COLO829 (cell line): ENCODE data around the gene LCE3D.
"Not testable (repeated sequence)": the region's sequence is repeated elsewhere in the genome, so short reads cannot be mapped to it uniquely, and the experiment has no call there.

Experiments used
- DNase-seq: peaks from one replicate; pipeline ENCODE4 v3.0.0; 2012; ENCODE audit warnings: low spot score

The LCE3D gene, protein sequence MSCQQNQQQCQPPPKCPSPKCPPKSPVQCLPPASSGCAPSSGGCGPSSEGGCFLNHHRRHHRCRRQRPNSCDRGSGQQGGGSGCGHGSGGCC

DNA sequence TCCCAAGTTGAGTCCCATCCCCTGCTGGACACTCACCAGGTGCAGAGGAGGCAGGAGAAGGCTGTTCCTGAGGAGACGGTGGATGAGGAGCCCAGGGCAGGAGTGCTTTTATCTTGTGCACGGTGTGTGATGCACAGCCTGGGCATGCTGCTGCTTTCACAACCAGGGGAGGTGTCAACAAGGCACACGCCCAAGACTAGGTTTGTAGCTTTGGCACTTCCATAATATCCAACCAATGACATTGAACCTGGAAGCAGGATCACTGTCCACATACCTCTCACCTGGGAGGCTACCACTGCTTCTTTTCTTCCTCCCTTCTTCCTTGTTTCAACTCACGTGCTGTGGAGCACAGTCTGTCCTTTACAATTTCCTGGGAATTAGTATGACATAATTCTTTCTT lies at the start of gene LCE3D:
TSS of gene LCE3D (minus strand) at position 84 of the 400 bp plus-strand sequence. CDS start 580 bp downstream, outside the sequence.
- DNase-seq, result no peak

- no peak for DNase-seq
Measured at GRCh38 chr1:152626744-152627143, 46.4 kb upstream of the LCE3D start.

DNA sequence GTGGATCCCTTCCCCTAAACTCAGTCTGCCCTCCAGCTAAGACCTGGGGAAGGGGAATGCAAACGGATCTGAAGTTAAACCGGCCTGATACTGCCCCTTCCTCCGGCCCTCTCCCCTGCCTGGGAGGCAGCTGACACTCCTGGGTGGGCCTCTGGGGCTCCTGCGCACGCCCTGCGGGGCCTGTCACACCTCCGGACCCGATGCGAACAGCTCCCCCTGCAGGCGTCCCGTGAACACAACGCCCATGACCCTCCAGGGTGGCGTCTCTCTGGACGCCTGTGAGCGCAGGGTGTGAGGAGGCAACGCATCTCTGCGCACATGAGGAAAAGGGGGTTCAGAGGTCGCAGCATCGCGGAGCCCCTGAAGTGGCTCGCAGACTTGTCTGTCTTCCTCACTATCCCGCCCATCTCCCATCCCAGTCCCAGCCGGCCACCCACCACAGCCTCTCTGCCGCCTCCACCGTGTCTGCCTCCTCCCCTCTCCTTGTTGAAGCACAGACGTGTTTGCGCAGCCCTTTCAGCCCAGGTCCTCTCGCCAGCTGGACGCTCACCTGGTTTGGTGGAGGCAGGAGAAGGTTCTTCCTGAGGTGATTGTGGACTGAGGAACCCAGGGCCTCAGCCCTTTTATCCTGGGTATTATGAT lies 43.0 kb upstream of the LCE3D start:
- no peak for DNase-seq

DNA sequence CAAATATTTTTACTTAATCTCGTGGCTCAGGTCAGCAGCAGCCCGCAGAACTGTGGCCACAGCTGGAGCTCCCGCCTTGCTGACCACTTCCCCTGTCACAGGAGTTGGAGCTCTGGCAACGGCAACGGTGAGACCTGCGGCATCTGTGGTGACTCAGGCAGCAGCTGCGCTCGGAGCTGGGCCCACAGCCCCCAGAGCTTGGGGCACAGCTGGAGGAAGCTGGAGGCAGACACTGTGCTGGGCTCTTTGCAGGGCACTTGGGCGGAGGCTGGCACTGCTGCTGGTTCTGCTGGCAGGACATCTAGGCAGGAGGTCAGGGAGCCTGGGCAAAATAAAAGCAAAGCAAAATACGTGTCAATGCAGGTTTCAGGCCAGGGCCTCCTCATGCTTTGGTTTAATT lies 42.5 kb upstream of the LCE3D start, which contains the start of gene LCE3A:
TSS of gene LCE3A (minus strand) at position 301 of the 400 bp plus-strand sequence. CDS start at position 301, 0 bp downstream.
- DNase-seq, result no peak

GRCh38 chr1:152621993-152622392 lies 41.7 kb upstream of the LCE3D start:
- no peak for DNase-seq

DNA sequence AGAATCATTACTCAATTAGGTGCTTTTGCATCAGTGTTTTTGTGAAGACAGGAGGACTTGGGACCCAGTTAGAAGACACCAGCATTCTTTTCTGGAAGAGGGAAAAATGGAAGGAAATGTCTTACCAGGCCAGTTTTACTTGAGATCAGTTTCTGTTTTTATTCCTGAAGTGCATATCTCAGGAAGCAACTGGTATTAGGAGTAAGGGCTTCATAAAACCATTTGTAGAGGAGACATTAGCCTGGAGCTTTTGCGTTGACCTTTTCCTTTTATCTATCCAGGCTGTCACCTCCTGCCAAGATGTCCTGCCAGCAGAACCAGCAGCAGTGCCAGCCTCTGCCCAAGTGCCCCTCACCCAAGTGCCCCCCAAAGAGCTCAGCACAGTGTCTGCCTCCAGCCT lies 33.2 kb upstream of the LCE3D start, which contains the start of gene LCE3B:
TSS of gene LCE3B (plus strand) at position 301 of the 400 bp plus-strand sequence. CDS start at position 301, 0 bp downstream.
- no peak for DNase-seq

- no peak for DNase-seq
Measured at GRCh38 chr1:152599934-152600333, 19.6 kb upstream of the LCE3D start, which contains the start of gene LCE3C. TSS of gene LCE3C (plus strand) at chr1:152600234. CDS start at chr1:152600732, 498 bp downstream.

- DNase-seq, result no peak
Measured at GRCh38 chr1:152596986-152597385, 16.7 kb upstream of the LCE3D start.

GRCh38 chr1:152585586-152585985 lies 5.3 kb upstream of the LCE3D start:
- DNase-seq, result no peak

GRCh38 chr1:152582647-152583046 lies 2.3 kb upstream of the LCE3D start:
- no peak for DNase-seq

DNA sequence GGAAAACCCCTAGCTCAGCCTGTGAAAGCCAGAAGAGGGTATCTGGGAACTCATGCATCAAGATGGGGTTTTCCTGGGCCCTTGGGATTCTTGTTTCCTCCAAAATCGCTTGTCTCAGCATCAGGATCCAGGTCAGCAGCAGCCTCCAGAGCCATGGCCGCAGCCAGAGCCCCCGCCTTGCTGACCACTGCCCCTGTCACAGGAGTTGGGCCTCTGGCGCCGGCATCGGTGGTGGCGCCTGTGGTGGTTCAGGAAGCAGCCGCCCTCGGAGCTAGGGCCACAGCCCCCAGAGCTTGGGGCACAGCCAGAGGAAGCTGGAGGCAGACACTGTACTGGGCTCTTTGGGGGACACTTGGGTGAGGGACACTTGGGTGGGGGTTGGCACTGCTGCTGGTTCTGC lies 790 bp downstream of the LCE3D start:
- DNase-seq, result not testable (repeated sequence)

DNA sequence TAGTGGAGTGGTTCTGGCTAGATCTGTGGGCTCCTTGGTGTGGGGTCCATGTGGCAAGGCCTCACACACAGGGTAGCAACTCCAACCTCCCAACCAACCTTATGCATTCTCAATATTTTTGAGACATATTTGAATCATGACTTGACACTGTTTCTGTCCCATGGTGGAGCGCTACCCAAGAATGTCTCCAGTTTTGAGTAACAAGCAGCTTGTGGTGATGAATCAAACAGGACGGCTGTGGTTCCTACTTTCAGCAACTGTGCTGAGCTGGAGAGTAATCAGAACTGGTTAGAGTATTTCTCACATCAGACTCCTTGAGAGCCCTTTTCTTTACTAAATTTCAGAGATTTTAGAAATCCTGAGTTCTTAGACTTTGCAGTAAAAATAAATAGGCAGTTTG lies 3.1 kb downstream of the LCE3D start:
- no peak for DNase-seq

DNA sequence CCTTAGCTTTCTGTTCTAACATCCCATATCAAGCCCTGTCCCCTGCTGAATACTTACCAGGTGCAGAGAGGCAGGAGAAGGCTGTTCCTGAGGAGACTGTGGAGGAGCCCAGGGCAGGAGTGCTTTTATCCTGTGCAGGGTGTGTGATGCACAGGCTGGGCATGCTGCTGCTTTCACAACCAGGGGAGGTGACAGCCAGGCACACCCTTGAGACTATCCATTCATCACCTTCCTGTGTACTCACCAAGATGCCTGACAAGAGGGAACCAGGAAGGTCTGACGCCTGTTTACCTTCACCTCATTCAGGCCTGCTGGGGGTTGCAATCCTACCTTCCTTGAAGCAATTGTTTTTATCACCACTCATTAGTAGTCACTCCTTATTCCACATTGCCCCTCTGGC lies 13.6 kb downstream of the LCE3D start, which contains the start of gene LCE3E:
TSS of gene LCE3E (minus strand) at position 100 of the 400 bp plus-strand sequence. CDS start 572 bp downstream, outside the sequence.
- no peak for DNase-seq

- DNase-seq, result no peak
Measured at GRCh38 chr1:152565535-152566215, 14.6 kb downstream of the LCE3D start.

DNA sequence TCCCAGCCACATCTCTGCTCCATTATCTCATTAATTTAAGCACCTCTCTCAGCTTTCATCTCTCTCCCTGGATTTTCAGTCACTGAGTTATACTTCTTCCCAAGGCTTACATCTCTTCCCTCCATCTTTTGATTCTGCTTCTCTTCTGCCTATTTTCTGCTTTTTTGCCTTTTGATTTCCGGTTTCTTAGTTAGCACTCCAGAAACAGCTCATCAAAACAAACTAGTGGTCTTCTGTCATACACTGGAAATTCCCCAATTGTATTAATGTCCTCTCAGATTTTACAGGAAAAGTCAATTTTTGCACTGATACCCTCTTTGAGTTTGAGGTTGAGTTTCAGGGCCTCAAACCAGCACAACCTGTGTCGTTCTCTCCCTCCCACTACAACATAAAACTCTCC lies 15.2 kb downstream of the LCE3D start:
- no peak for DNase-seq

GRCh38 chr1:152548358-152548757 lies 32.0 kb downstream of the LCE3D start:
- not testable (repeated sequence) for DNase-seq

- no peak for DNase-seq
Measured at GRCh38 chr1:152546704-152547103, 33.6 kb downstream of the LCE3D start.

- DNase-seq, result no peak
Measured at GRCh38 chr1:152543820-152544219, 36.5 kb downstream of the LCE3D start.

- DNase-seq, result no peak
Measured at GRCh38 chr1:152539901-152540300, 40.4 kb downstream of the LCE3D start.

DNA sequence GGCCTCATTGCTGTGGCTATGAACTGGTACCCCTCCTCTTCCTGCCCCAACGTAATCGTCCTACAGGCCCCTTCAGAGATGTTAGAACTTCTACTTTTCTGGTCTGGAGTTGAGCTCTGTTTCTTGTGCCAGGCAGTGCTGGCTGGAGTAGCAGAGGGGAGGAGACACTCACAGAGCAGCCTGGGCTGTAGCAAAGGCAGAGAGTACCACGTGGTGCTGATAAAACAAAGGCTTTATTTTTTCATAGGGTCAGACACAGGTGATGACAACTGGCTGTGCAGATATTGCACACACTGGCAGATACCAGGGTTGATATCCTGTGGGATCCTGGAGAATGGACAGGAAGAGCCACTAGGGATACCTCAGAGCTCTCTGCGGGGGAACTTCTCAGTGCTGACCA lies 42.8 kb downstream of the LCE3D start:
- no peak for DNase-seq

- no peak for DNase-seq
Measured at GRCh38 chr1:152535774-152536173, 44.5 kb downstream of the LCE3D start.

DNA sequence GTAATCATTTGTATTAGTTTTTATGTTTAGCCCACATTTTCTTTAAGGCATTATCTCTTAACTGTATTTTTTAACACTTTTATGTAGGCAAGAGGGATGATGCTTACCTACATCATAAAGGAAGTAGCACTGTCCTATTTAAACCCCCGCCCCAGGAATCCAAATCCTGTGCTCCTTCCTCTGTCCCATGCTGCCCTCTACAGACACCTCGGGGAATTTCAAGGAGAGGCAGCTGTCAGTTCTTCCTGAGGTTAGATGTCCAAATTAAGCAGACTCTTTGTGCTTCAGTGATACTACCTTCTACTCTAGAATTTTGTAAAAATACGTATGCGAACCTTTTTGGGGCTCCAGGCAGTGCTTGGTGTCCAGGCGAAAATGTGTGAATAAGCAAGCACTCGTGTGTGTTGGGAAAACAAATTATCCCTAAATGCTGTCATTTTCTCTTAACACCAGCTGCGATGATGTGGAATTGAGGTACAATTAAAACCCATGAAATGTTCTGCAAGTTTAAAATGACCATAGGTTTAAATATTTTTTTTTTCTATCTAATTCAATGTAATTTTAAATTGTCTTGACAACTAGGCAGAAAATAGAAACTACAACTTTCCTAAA lies 46.9 kb downstream of the LCE3D start:
- peak; percentile 48 for DNase-seq
